GM19324 (cell line): Measurements from ENCODE around the gene CREB5.

Source experiments
- ATAC-seq: cut with Tn5 transposase; IDR thresholded peaks from one replicate; pipeline ENCODE4 v1.9.1; 2021; ENCODE audit warnings: mild to moderate bottlenecking, moderate library complexity; ENCODE audit not compliant: unreplicated experiment, low FRiP score

The CREB5 gene

DNA sequence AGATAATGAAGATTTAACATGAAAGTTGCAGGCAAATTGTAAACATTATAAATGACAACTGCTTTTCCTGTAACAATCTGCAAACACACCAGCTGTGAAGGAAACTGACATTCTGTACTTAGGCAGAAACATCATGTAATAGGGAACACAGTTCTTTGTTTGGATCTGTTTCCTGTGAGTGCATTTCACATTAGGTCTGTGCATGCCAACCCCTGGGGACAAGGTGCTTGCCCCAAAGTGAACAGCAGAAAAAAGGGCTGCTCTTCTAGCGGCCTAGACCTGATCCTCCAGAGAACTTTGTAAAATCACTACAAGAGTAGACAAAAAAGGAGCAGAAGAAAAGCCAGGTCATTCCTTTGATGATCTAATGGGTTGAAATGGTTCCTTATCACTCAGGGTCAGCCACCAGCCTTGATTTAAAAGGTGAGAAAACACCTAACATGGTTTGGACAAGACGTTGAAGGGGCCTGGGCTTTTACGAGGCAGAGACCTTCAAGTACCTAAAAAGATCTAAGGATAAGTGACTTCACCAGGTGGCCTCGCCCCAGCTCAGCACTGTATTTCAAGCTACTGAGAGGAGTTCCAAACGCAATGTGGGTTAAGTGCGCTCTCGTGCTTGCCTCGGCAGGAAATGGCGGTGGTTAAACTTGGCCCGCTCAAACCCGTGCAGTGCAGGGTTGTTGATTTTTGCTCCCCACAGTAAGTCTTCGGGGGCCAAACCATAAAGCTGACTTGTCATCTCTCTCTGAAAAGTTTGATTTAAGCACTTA lies 249.7 kb downstream of the CREB5 start:
- ATAC-seq, result no peak

DNA sequence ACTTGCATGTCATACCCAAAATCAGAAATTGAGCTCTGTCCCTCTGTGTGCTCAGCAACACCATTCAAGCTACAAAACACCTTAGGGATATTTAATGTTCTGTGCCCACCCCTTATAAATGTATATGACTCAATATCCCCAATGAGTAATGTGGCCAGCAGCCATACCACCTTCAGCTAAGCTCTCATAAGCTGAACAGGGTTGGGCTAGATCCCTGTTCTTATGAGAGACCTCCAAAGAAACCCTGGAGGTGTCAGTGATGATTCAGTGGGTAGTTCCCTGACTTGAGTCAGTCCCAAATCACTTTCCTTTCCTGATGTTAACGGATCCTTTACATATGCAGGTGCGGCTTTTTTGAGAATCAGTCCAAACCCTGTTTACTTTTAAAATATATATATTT lies 253.8 kb downstream of the CREB5 start:
- no peak for ATAC-seq

DNA sequence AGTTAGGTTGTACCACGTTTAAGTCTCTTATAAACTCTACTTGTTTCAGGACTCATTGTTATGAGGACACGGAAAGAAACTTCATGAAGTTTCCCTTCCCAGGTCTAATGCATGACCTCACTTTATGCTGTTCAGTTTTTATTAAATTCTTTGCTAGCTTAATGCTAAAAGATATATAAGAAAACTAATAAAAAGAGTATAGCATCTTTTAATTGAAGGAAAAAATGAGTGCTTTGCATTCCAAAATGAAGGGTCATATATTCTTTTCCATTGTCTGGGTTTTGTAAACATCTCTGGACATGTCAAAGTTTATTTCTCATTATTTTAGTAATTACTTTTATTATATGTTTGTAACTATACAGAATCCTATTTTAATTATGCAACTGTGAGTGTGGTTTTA lies 255.8 kb downstream of the CREB5 start:
- ATAC-seq, result no peak

DNA sequence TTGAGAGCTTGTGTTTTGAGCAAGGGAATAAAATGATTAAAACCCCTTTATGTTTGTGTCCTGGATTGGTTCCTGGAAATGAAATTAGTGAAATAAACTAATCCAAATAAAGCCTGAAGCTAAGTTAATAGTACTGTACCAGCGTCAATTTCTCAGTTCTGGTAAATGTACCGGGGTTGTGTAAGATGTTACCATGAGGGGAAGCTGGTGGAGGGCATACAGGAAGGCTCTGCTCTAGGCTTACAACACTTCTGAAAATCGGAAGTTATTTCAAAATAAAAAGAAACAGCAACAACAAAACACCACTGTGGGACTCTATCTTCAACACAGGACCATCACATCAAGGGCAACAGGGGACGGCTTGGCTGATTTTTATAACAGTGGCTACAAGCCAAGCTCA lies 257.0 kb downstream of the CREB5 start:
- no peak for ATAC-seq

DNA sequence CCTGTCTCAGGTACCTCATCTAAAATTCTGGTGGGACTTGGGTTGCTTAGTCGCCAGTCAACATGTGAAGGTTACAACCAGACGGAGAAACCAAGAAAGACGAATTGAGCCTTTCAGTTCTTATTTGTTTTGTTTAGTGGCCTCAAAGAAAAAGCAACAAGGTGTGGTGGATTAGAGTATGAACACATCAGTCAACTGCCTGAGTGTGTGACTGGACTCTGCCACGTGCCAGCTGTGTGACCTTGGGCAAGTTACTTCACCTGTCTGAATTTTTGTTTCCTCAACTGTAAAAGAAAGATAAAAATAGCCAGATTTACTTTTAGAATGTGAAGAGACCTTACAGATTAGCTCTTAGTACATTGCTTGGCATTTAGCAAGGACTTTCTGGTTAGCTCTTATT lies 259.2 kb downstream of the CREB5 start:
- ATAC-seq, result no peak

DNA sequence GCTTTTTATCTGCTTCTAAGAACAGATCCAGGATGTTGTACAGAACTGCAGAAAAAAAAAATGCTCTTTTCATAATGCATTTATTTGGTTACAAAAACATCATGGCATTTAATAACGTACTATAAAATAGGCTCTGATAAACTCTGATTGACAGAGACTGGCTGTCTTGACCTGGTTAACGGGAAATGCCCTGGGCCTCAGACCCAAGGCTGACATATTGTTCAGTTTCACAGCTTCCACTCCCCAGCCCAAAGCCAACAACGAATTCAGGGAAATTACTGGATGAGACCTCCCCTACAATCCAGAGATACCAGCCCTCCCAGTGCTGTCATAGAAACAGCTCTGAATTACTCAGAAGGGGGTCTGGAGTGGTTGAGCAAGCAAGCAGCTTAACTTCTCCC lies 260.1 kb downstream of the CREB5 start:
- ATAC-seq, result no peak

DNA sequence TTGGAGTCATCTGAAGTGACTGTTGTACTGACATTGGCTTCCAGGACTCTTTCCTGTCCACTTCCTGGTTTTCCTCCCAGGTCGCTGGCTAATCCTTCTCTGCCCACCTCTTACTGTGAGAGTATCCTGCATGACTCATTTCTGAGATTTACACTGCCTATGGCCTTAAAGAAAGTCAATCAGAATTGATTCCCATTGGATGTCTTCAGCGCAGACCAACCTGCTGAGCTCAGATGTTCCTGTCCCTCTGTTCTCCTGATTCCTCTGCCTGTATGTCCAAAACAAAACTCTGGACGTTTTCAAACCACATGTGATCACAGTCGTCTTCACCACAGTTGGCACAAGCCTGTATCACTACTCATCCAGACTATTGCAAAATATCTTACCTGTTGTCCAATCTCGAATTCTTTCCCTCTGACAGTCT lies 262.1 kb downstream of the CREB5 start:
- no peak for ATAC-seq

DNA sequence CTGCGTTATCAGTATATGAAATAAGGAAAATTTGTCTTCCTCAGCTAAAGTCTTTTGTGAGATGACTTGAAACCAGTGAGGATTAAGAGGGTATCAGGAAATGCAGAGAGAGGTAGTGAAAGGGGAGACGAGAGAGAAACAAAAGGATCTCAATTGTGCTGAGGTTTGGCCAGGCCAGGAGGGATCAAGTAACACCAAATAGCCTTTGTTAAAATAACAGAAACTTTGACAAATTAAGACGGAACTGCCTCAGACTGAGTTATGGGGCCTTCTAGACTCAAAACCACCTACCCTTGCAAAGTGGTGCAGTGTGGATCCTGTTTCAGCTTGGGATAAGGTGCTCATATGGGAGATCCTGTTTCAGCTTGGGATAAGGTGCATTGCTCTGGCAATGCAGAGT lies 263.1 kb downstream of the CREB5 start:
- no peak for ATAC-seq

DNA sequence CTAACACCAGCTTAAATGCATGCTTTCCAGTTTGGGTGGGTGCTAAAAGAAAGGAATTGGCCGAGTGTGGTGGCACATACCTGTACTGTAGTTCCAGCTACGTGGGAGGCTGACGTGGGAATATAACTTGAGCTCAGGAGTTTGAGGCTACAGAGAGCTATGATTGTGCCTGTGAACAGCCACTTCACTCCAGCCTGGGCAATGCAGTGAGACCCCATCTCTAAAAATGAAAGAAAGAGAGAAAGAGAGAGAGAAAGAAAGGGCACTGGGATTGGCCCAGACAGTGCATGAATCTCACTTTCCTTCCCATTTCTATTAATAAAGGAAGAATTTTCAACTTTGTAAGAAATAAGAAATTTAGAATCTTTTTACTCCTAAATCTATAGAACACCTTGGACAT lies 265.4 kb downstream of the CREB5 start:
- ATAC-seq, result no peak

DNA sequence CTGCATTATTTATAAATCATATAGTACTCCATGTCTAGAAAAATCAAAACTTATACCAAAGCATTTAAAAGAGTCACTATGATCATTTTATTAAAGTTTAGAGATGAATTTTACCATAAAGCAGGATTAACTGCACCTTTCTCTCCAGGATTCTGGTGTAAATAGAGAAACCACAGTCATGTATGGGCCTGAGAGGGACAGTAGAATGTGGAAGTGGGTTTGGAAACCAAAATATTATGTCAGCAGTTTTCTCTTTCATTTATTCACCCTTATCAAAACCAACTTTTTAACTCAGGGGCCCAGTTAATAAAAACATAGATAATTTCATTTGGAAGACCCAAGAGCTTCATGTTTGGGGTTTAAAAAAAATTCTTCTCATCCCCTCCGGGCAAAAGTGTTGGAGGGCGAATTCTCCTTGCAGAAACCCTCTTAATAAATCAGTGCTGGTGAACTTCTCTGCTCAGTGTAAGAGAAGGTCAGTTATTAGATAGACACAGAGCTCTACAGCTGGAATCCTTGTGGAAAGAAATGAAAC lies 266.2 kb downstream of the CREB5 start:
- ATAC-seq, result no peak

DNA sequence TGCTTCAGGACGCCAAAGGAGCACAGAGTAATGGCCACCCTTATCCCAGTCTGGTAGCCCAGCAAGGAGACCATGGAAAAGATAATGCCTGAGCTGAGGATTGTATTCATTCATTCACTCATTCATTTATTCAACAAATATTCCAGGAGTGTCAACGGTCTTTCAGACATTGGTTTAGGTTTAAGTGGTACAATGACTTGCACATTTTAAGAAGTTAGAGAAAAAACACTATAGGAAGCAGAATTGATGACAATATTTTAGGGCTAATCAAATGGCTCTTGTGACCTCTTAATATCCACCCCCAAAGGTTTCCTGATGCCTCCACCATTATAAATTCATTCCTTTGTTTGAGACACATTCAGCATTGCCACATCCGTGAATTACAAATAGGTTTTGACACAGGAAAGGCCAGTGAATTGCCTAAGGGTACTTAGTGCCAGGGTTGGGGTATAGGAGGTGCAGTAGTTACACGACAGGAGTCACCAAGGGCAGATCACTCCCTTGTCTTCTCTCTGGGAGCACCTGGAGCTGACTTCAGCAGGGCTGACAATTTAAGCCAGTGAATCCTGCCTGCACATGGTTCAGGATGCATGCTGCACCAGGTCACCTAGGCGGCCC lies 269.5 kb downstream of the CREB5 start:
- ATAC-seq, result no peak

DNA sequence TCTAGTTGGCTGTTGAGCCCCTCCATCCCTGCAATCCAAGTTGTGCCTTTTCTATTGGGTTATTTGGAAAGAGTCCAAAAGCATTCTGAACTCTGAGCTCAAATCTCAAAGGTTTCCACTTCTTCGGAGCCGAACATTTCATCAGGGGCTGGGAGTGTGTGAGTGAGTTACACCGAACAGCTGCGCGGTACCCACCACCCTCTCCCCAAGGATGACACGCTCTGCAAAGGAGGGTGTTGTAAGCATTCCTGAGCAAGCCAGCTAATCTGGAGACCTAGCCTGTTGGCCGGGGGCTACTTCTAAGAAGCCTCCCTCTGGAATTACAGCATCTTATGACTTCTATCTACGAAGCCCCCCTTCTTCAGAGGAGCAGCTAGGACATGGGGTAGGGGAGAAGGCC lies 270.5 kb downstream of the CREB5 start:
- no peak for ATAC-seq

DNA sequence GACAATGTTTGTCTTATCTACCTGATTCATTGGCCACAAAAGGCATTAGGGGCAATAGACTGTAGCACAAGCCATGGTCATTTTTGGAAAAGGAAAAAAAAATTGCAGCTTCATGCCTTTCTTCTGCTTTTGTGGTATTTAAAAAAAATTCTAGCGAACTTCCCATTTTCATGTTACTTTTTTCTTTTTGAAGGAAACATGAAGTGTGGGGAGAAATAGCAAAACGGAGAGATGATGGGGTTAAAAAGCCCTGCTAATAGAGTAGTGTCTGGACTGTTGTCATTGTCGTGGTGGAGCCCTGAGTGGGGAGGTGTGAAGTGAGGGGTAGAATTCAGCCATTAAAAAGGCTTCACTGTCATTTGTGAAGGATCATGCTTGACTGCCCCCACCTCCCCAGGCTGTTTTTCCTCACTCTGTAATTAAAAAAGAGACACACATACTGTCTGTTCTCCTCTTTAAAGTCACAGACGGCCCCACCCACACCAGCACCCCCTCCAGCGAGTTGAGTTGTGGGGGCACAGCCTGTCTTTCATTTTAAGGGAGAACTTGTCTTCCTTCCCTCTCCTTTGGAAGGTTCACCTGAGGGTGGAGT lies 272.4 kb downstream of the CREB5 start:
- ATAC-seq, result no peak

DNA sequence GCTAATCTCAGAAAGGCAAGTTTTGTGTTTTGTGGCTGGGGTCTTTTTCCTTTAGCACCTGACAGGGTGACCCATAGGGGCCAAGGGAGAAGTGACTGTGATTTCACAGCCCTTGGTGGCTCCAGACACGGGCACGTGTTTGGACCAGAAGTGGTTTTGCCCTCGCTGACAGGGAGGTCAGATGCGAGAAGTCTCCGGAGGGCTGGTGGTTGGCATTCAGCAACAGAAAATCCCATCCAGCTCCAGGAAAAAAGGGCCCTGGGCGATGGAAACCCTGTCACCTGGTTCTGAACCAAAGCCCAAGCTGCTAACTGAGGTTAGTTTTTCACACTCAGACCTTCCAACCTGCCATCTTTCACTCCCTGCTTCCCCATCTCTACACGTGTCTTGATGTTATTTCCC lies 272.9 kb downstream of the CREB5 start:
- no peak for ATAC-seq

DNA sequence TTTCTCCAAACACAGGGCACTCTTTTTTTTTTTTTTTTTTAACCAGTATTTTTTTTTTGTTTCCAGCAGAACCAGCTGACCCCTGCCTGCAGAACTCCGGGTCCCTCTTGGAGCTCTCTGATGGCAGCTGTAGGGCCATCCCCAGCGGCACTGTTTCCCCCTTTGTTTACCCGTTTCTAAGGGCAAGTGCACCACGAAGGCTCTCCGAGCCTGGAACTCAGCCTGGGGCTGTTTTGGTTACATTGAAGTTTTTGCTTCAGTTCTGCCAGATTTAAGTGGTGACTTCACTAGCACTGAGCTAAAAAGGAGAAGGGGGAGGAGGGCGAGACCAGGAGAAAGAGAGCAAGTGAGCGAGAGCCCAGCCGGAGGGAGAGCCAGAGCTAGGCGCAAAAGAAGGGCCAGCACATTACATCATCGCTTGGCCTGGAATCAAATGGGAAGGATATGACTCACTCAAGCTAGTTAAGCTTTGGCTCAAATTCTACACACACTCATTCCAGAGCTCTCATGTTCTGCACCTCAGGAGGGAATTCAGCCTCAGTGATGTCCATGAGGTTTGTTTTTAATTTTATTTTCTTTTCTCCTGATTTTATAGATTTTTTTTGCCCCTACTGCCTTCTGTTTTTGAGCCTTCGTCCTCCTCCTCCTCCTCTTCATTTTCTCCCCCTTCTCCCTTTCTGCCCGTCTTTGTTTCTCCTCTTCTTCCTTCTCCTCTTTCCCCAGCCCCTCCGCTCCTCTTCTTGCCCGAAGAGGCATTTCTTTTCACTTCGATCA lies 273.5 kb downstream of the CREB5 start:
- no peak for ATAC-seq

DNA sequence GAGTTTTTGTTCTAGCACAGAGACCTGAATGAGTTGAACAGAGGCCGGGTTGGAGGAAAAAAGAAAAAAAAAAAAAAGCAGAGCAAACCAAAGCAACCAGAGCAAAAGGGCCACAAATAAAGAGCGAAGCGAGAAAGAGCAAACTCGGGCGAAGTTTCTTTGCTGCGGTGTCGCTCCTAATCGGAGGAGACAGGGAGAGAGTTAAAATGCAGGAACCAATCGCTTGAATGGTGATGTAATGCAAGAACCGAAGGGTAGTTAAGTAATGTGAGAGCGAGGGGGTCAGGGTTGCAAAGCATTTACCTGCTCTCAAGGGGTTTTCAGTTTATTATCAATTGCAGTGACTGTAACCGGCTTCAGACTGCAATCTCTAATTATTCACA lies 274.1 kb downstream of the CREB5 start:
- no peak for ATAC-seq

DNA sequence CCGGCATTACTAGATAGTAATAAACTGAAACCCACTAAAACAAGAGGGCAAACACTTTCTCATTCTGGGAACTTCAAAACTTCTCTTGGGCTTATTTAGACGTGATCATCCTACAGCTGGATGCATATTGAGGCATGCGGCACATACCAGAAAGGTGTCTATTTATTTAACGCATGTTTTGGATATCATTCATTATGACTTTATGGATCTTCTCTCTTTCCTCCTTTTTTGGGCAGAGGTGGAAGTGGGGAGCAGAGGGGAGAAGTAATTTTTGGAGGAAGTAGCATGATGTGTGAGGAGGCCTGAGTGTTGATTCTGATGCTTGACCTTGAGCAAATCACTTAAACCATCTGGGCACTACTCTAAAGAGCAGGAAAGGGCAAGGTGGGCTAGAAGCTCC lies 275.2 kb downstream of the CREB5 start:
- ATAC-seq, result no peak

DNA sequence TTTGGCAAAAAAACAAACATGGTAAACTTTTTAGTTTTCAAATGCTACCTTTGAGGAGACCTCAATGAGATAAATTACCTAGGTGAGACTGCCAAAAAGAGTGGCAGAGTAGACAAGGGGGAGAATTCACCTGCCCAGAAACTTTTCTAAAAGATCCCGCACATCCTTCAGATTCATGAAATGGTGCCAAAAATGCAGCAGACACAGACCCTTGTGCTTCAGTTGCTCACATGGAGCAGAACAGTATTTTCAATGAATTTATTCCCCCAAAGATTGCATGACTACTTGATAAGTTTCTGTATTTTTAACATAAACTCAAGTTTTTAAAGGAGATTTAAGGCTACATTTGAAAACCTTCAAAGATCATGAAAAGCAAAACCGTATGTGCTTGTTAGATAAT lies 275.9 kb downstream of the CREB5 start:
- no peak for ATAC-seq

DNA sequence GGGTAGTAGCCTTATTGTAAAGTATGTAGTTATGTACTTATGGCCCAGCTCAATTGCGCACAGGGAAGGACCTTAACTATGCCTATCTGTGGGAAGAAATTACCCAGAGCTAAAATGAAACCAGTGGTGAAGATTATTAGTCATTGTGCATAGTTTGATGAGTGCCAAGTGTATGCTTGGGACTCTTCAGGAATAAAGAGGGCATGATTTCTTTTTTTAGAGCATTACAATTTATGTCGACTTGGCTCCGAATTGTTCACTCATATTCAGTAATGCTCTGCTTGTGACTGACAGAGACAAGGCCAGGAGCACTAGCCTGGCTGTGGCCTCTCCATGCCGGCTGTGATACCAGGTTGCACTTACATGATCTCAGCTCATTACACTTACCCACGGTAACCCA lies 276.3 kb downstream of the CREB5 start:
- no peak for ATAC-seq

DNA sequence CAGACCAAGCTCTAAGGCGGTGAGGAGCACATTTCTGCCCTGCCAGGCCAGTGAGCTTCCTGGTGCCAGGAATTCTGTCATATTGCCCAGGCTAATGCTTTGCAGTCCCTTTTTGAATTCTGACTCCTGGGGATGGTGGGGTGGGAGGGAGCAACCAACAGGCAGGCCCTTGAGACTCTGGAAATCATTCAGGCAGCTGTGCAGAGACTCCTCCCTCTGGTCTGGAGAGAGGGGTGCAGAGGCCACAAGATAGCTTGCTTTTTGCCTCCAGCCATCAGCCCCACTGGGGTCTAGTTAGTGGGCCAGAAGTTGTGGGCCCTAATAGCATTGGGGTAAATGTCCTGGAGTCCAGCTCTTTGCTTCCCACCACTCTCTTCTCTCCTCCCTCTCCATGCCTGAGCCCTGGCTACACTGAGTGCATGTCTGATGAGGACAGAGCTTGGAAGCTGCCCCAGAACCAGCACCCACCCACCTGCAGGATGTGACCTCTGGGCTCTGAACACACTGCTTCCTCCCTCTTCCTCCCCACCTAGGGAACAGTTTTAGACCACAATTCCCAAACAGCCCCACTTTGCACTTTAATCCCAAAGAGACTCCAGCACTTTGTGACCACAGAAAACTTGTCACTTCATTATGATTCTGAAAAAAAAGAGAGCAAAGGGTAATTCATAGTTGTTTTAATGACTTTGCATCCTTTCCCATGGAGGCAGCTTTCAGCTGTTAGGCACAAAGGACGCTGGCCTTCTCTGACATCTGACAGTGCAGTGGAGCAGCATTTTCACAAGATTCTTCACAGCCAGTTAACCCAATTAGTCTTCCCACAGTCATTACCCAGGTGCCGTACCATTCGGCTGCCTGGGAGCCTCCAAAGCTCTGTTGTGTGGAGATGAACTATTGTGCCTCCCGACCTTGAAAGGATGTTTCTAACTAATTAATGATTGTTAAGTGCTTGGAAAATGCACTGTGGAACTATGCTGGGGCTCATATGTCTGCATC lies 283.3 kb downstream of the CREB5 start:
- ATAC-seq, result no peak
